GM04504 (cell line): Measurements from ENCODE around the gene PBLD.
"Not testable (repeated sequence)": the region's sequence is repeated elsewhere in the genome, so short reads cannot be mapped to it uniquely, and the experiment has no call there.

ENCODE experiments used
- DNase-seq: peaks from one replicate; pipeline ENCODE4 v3.0.0-alpha.2; 2012; ENCODE audit warnings: low read depth

Gene PBLD

DNA sequence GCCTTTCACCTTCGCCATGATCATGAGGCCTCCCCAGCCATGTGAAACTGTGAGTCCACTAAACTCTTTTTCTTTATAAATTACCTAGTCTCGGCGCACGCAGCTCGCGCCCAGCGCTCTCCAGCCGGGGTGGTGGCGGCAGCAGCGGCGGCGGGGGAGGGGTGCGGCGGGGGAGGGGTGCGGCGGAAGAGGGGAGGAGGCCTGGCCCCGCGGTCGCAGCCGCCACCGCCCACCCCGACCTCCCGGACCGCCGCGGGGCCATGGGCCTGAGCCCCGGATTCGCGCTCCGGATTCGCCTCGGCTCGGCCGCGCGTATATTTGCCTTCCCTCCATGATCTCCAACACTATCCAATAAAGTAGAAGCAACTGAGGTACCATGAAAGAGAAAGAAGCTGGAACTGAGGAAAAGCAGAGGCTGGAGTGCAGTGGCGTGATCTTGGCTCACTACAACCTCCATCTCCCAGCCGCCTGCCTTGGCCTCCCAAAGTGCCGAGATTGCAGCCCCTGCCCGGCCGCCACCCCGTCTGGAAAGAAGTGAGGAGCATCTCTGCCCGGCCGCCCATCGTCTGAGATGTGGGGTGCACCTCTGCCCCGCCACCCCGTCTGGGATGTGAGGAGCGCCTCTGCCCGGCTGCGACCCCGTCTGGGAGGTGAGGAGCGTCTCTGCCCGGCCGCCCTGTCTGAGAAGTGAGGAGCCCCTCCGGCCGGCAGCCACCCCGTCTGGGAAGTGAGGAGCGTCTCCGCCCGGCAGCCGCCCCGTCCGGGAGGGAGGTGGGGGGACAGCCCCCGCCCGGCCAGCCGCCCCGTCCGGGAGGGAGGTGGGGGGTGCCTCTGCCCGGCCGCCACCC lies 53.6 kb downstream of the PBLD start:
- DNase-seq: not testable (repeated sequence)

DNA sequence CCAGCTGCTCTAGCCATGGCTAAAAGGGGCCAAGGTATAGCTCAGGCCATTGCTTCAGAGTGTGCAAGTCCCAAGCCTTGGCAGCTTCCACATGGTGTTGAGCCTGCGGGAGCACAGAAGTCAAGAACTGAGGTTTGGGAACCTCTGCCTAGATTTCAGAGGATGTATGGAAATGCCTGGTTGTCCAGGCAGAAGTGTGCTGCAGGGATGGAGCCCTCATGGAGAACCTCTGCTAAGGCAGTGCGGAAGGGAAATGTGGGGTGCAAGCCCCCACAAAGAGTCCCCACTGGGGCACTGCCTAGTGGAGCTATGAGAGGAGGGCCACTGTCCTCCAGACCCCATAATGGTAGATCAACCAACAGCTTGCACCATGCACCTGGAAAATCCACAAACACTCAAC lies 54.9 kb downstream of the PBLD start:
- not testable (repeated sequence) for DNase-seq

DNA sequence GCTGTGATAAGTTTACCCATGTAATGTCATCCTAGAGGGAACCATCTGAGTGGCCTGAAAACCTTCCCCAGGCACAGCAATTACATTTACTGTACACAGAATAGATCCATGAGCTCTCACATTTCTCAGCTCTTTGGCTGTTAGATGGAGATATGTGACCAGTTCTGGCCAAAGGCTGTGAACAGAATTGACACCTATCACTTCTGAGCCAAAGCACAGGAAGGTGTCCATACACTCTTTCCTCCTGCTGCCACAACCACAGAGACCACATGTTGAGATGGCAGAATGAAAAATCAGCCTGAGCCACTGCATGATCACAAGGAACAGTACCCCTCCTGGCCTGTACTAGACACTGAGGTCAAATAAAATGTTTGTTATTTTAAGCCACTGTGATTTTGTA lies 56.5 kb downstream of the PBLD start:
- DNase-seq: no peak

DNA sequence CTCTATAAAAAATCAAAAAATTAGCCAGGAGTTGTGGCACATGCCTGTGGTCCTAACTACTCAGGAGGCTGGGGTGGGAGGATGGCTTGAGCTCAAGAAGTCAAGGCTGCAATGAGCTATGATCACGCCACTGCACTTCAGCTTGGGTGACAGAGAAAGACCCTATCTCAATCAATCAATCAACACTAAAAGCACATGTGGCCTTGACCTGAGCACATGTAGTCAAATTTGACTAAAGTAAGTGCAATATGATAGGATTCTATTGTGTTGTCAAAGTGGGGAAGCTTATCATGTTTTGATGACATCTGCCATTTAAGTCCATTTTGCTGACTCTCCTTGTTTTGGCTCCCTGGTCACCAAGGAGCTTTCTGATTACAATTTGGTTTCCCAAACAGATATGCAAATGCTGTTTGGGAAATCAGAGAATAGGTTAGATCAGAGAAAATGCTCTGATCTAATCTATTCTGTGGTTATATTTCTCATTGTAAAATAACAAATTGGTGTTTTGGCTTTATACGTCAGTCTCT lies 57.1 kb downstream of the PBLD start:
- no peak for DNase-seq

DNA sequence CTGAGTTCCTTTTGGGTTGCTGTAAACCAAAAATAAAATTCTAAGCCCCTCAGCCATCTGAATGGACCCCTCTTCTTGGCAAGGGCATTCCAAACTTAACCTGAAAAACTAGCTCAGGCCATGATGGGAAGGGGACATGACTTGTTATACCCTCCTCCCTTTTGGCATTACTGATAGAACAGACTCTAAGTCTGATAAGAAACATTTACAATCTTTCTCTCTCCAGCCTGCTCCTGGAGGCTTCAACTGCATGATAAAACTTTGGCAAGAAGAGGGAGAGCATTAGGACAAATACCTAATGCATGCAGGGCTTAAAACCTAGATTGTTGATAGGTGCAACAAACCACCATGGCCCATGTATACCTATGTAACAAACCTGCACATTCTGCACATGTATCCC lies 59.9 kb downstream of the PBLD start:
- no peak for DNase-seq

DNA sequence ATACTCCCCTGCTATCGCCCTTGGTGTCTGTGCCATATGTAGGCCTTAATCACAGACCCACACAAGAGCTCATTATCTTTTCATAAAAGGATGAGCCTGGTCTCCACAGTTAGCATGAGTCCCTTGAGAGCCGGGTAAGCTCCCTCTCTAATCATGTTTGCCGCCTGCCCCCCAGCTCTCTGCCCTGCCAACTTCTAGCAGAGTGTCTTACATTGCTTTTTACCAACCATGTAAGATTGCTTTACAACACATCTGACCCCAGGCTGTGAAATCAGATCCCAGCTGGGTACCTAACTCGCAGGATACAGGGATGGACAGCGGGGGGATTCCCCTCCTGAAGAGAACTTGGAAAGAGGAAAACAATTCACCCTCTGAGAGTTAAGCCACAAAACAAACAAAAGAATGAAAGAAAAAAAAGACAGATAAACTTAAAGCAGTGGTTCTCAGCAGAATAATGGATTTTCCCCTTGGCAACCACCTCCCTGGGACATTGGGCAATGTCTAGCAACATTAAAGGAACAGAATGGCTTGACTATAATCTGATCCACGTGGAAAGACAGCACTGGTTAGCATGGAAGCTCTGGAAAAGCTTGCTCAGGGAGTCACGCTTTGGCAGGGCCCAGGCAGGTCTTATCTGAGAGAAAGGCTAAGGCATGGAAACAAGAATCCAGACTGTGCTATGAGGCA lies 61.4 kb downstream of the PBLD start:
- no peak for DNase-seq

DNA sequence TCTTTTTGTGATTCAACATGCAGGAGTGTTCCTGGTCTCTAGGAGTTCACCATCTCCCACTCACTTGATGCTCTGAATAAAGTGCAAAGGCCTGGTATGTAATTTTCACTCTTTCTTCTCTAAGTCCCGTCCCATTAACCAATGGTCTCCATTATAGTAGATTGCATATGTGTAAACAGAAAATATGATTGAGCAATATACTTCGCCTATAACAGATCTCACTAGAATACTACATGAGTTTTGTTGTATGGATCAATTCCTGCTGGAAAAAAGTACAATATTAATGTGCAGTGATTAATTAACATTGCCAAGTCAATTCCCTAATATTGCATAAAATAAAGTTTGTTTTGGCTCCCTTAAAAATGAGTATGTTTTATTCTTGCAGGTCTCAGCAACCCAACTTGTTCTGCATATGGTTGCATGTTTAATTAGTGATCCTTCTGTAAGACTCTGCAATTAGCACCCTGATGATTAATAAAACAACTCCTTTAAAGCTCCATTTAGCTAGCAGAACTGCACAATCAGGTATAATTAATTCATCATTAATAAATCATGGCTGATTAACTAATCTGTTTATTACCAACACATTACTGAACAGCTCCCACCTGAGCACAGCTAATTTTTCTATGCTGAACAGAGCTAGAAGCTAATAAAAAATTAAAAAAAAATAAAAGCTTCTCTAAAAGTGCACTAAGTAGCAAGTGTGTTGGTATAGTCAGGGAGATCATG lies 63.0 kb downstream of the PBLD start:
- DNase-seq: no peak

DNA sequence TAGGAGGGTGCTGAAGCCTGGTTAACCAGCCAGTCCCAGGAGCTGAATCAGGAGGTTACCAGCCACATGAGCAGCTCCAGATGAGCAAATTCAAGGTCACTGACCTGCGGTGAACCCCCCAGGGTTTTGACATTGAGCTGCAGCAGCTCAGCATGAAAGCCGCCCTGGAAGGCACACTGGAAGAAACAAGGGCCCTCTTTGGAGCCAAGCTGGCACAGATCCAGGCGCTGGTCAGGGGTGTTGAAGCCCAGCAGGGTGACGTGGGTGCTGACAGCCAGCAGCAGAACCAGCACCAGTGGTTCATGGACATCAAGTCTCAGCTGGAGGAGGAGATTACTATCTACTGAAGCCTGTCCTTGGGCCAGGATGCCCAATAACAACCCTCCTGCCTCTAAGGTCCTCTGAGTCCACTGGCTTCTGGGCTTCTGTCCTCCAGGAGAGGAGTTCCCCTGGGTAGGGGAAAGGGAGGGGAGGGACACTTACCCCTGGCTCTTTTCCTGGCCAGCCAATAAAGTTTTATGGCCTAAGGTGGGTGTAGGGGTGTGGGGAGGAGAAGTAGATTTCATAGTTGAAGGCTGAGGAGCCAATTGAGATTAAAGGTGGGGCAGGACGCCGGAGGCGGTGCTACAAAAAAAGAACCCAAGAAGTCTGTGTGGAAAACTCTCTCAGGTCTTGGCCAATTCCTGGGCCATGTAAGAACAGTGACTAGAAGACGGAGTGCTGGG lies 71.4 kb downstream of the PBLD start:
- no peak for DNase-seq

DNA sequence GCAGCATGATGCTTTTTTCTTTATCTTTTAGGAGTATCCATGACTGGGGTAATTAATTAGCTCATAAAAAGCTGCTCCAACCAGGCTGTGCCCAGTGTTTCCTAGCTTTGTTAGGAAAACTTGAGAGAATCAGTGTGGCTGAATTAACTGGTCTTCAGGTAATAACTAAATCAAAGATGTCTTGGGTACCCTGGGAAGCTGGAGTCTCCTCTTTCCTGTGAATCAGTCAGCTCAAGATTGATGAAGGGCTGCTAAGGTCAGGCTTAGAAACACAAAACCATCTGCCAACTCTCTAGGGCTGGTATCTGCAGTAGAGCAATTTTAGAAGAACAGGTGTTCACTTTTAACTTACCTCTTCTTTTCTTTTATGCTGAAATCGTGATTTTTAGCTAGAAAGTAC lies 79.4 kb downstream of the PBLD start:
- no peak for DNase-seq

DNA sequence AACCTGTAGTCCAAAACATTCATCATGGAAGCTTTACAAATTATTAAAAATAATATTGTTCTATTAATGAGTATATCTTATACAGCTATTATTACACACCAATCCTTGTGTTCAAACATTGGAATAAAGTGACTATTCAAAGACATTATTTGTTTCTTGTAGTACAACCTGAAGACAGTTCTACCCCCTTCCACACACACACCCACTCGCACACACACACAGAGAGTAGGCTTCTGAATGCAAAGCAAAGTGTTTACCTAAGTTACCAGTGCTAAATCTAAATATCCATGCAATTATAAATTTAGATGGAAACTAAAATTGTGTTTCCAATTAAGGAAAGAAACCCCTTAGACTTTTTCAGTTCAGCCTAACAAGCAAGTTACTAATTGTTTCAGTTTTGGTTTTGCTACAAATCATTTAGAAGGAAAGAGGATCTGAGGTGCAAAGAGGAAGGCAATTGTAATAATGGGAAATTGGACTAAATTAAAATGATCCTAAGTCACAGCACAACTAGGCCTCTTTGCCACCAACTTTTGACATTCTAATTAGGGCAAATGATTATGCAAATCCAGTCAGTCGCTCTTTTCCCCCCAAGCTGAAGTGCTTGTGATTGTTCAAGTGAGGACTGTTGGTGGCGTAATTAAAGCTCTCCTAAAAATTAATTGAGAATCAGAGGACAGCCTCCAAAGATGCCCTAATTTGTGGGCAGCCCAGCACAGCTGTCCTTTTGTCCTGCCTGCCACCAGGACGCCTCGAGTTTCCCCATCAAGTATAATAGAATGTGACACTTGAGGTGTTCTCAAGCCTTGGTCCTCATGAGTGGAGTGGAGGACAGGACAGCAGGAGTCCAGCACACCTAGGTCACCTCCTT lies 80.9 kb downstream of the PBLD start:
- no peak for DNase-seq

DNA sequence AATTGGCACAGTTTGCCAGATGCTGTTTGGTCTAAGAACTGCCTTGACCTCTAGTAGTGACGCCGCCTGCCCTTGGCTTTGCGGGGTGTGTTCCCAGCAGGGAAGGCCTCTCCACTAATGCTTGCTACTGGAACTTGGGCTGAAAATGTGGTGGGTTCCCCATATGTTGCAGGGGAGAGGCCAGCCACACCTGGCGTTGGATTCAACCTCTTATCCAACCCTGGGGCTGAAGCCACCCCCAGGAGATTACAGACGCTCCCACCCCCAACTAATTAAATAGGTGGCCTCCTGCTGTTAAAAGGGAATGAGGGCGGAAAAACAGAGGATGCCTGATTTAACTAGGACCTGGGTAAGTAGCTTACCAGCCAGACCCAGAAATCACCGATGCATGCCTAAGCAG lies 81.6 kb downstream of the PBLD start:
- DNase-seq: no peak

DNA sequence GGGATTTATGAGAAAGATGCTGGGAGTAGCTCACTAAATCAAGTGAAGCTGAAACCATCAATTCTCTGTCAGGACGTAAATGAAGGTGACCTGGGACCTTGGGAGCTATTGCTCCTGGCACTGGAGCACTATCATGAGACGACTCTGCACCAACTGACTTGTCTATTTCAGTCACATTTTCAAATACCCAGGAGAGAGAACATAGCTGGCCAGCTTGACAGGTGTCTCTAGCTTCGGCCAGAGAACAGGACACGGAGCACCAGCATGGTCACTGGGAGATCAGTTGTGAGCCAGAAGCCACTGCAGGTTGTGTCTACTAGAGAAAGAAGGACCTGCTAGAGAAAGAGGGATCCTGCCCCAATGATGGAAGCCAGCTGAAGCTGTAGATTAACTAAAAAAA lies 83.4 kb downstream of the PBLD start:
- no peak for DNase-seq

DNA sequence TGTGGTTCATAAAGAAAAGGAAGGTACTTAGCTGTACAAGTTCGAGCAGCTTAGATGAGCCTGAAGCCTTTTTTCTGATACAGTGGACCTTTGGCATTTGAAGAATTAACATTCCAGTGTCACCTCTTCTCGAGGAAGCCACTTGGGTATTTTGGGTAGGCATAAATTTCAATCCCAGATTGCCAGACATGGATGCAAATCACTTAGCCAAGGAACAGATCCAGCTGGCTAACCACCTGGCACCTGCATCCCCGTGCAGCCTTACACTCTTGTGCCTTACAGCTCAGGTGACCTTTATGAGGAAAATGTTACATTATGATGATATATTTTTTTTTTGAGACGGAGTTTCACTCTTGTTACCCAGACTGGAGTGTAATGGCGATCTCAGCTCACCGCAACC lies 84.8 kb downstream of the PBLD start:
- DNase-seq: no peak

DNA sequence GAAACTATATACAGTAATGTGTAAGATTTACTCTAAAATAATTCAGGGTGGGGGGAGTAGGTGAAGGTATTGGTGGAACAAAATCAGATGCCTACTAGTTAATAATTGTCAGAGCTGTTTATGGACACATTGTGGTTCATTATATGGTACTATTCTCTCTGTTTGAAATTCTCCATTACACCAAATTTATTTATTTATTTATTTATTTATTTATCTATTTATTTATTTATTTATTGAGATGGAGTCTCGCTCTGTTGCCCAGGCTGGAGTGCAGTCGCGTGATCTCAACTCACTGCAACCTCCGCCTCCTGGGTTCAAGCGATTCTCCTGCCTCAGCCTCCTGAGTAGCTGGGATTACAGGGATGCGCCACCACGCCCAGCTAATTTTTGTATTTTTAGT lies 86.3 kb downstream of the PBLD start:
- DNase-seq: not testable (repeated sequence)

DNA sequence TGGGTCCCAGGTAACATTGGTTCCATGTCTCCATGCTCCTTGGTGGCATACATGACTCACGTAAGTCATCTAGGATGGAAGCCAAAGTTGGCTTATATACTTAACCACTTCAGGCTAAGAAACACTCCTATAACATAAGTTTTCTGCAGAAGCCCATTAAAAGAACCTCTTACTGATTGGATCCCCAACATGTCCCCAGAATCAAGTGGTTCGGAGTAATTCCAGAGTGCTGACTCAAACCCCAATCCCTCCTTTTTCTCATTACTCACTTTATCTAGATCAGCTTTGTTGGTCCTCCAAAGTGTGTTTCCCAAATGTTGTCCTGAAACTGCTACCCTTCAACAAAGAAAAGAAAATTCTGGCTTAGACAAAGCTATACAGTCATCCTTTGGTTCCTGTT lies 90.7 kb downstream of the PBLD start:
- DNase-seq: no peak

DNA sequence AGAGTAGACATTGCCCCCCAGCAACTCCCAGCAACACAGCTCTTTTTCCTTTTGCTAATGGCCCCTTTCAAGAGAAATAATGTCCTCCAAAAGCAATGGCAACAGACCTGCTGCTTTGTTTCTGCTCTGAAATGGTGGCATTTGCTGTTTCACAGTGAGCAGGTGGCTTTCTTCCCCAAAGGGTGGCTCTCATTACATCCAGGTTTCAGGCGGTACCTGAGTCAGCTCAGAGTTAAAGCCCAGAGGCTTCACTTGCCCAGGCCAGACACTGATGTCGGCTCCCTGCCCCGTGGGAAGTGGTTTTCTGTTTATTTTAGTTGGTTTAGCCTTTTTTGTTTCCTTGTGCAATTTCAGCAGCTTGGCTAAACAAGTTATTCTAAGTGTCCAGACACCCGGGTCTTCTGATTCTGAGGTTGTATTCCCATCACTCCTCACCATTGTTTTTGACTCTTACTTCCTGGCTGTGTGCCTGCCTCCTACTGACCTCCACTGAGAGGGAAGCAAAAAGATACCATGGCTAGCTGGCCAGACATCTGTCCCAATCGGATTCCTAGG lies 93.1 kb downstream of the PBLD start:
- no peak for DNase-seq

DNA sequence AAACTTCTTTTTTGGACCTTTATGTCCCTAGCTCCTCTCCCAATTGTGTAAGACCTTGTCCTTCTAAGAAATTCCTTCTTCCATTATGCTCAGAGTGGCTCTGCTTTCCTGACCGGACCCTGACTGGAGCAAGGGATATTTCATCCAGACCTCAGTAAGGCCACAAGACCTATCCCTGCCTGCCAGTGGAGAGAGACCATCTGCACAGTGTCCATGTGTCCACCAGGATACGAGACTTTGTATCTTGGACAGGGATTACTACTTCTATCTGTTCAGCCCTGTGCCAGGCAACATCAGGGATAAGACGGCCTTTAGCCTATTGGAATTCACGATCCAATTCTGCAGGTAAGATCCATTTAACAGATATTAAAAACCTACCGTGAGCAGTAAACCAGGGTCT lies 93.7 kb downstream of the PBLD start:
- DNase-seq: no peak

DNA sequence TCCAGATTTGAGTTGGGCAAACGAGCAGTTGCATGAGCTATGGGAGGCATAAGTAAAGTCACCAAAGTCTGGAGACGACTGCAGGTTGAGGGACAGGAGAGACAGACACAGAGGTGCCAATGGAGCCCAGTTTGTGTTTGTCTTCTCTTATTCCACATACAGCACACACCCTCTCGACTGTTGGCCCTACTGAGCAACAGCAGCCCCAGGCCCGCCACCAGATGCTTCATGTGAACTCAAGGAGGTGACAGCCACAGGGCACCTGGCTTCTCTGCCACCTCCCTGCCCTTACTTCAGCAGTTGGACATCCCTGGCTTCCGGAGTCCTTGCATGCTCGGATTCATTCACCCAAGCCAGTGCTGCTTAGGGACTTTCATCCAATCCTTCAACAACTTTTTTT lies 94.4 kb downstream of the PBLD start:
- DNase-seq: no peak

DNA sequence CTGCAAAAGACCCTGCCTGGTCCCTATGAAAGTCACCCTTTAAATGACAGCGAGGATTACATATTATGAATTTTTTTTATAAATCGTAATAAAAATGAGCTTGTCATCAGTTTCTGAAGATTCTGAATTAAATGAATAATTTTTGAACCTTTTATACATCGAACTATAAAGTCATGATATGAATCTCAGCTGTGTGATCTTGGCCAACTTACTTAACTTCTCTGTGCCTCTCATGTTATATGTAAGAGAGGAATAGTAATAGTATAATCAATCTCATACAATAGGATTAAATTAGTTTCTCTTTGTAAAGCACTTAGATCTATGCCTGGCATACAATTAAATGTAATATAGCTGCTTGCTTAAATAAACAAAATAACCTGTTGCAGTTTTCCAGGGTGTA lies 95.6 kb downstream of the PBLD start:
- DNase-seq: no peak

DNA sequence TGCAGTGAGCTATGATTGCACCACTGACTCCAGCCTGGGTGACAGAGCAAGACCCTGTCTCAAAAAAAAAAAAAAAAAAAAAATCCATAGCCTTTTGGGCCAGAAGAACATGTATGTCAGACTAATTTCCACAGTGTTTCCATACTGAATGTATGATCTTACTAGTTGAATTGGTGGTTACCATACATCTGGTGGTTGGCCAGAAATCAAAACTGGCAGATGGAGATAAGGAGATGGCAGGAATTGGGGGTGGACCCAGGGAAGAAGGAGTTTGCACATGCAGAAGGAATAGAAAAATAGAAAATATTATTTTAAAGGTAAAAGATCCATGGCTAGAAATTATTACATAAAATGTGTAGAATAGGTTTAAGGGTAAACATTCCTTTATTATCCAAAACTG lies 97.1 kb downstream of the PBLD start:
- DNase-seq: no peak

DNA sequence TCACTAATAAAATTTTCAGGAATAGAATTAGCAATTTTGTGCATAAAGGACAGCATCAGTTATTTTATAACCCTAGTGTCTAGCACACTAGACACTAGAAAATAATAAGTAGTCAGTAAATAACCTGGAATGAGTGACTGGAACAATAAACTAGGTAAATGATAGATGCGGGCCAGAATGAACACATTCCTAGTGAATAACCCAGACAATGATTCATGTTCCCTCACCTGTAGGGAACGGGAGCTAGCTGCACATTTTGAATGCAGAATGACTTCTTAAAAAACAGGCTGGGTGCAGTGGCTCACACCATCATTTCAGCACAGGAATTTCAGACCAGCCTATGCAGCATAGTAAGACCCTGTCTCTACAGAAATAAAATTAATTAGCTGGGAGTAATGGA lies 97.6 kb downstream of the PBLD start:
- no peak for DNase-seq
